Pancreas (tissue), 10 donors: ENCODE results near the gene TTC3. TPM values are rescaled to one million over a fixed set of nuclear protein-coding genes. Genes with fewer than 3 reads are reported as not detected.
"Not testable (repeated sequence)": the region's sequence is repeated elsewhere in the genome, so short reads cannot be mapped to it uniquely, and the experiment has no call there.

Source experiments
- ATAC-seq, 4 donors: fragments of 200-7000 bp; cut with Tn5 transposase; one replicate each; pipeline versions ENCODE4 v1.8.0 to v1.9.1; 2020; ENCODE audit warnings: mild to moderate bottlenecking in 4 of 4, moderate library complexity in 4 of 4
- DNase-seq, 6 donors: peaks; one replicate each; pipeline ENCODE4 v3.0.0-alpha.2; 2020
- FAIRE-seq: peaks from 2 replicates; lab custom pipeline; 2012; peaks lifted over from hg19 to GRCh38; lab: Jason Lieb, UNC
- H3K27ac ChIP-seq, 4 donors: fragments of 200-600 bp; sonication (generic); 1 replicate in 3 of 4; 2 replicates in 1 of 4; pipeline versions ENCODE4 v1.5.0 to v1.8.0; 2020
- H3K27me3 ChIP-seq, 4 donors: fragments of 200-600 bp; one replicate each; pipeline ENCODE4 v1.8.0; 2021
- H3K36me3 ChIP-seq, 3 donors: fragments of 200-600 bp; sonication (generic) in 1 of 3; one replicate each; pipeline versions ENCODE4 v1.5.0 to v1.8.0; 2020 to 2021
- H3K4me1 ChIP-seq, 3 donors: fragments of 200-600 bp; one replicate each; pipeline ENCODE4 v1.8.0; 2021
- H3K4me3 ChIP-seq, 4 donors: fragments of 200-600 bp; sonication (generic) in 2 of 4; one replicate each; pipeline versions ENCODE4 v1.5.0 to v1.8.0; 2020 to 2021
- H3K9me3 ChIP-seq, 4 donors: fragments of 200-600 bp; one replicate each; pipeline ENCODE4 v1.8.0; 2021
- WGBS, 2 donors: extraction: QIAGEN DNeasy Blood & Tissue Kit; methylation state at CpG; one replicate each; pipeline ENCODE4 v1.1.7; 2013; 5-methylcytosine and 5-hydroxymethylcytosine counted together
- intact Hi-C, 3 donors: fragments of 100-400 bp; cut with DNase I; formaldehyde crosslinking; loops; one replicate each; pipeline versions ENCODE4 v1.11.1 to v1.14.2; 2022
- polyA plus RNA-seq, 2 donors: library from polyadenylated mRNA; stranded (reverse); fragments of 200-250 nt; gene quantifications; one replicate each; pipeline ENCODE4 v1.2.3, GENCODE V29; 2013
- total RNA-seq, 6 donors: library from RNA; stranded (reverse); fragmentation: NEBNext Ultra II Directional in 4 of 6; extraction: Animal tissue kit (Norgen Biotek cat#: 25700) in 4 of 6; gene quantifications; one replicate each; pipeline versions ENCODE4 v1.2.1 to v1.2.4, GENCODE V29; 2021 to 2023
- TF ChIP-seq, protein P1 (sequence below), 4 donors: fragments of 200-600 bp; sonication (generic) in 3 of 4; IDR thresholded peaks; one replicate each; pipeline versions ENCODE4 v1.5.0 to v1.8.0; 2021; ENCODE audit warnings: antibody characterized with exemption in 4 of 4
- donor health status: healthy with polysubstance abuse.
- donor health status: DM: no; HTN: no; CAD: no; lungs with moderate emphysema.
- donor health status: DM: no; HTN: no; CAD: no.
- donor health status: control.
- donor health status: control.
- donor health status: Bipolar disorder and iron deficiency.
- donor health status: DM: yes; HTN: yes; CAD: no.
- donor health status: DM: no; HTN: no; CAD: no.
- donor health status: DM: no; HTN: no; CAD: no.
- donor health status: DM: yes; HTN: yes; CAD: no.

TTC3 gene
- total and polyA plus RNA-seq, 8 donors, result 24.6 to 103 (median 62.8) TPM

DNA sequence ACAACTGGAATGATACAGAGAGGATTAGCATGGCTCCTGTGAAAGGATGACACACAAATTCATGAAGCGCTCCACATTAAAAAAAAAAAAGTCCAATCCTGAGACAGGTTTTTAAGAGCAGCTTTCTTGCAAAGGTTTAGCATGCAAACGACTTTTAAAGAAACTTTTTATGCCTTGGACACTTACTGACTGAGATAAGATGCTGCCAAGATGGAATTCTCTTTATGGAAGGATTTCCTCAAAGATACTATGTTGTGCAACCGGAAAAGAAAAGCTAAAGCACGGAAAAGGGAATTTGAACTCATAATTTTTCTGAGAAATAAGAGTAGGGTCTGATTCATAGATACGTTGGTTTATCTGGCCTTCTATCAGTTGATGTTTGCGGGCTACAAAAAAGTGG lies 27.5 kb upstream of the TTC3 start:
- Histone ChIP-seq H3K27ac (no peak overlapping the region), H3K27me3 (no peaks in the 10 kb centered on the region), H3K9me3 (no peaks in the 10 kb centered on the region), H3K4me1 (no peaks in the 10 kb centered on the region), H3K36me3 (no peaks in the 10 kb centered on the region), H3K4me3 (no peak overlapping the region)
- TF ChIP-seq, protein P1, sequence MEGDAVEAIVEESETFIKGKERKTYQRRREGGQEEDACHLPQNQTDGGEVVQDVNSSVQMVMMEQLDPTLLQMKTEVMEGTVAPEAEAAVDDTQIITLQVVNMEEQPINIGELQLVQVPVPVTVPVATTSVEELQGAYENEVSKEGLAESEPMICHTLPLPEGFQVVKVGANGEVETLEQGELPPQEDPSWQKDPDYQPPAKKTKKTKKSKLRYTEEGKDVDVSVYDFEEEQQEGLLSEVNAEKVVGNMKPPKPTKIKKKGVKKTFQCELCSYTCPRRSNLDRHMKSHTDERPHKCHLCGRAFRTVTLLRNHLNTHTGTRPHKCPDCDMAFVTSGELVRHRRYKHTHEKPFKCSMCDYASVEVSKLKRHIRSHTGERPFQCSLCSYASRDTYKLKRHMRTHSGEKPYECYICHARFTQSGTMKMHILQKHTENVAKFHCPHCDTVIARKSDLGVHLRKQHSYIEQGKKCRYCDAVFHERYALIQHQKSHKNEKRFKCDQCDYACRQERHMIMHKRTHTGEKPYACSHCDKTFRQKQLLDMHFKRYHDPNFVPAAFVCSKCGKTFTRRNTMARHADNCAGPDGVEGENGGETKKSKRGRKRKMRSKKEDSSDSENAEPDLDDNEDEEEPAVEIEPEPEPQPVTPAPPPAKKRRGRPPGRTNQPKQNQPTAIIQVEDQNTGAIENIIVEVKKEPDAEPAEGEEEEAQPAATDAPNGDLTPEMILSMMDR (IDR thresholded peaks at IDR 0.05), result no peak
- no peak for FAIRE-seq
- DNase-seq, result no peak
- 75 to 77% methylated on average over 6 of the region's 6 CpGs for WGBS, 2 donors
- ATAC-seq, result no peak
- intact Hi-C loops, result no loop called here

DNA sequence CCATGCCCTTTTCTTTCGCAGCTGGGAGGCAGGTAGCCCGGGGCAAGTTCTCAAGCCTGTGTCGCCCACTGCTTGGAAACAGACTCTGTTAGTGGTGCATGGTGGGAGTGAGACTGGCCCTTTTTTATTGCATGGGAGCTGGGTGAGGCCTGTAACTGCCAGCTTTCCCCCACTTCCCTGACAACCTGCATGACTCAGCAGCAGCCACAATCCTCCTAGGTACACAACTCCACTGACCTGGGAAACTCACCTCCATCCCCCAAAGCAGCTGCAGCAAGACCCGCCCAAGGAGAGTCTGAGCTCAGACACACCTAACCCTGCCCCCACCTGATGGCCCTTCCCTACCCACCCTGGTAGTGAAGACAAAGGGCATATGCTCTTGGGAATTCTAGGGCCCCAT lies 26.0 kb upstream of the TTC3 start:
- 87 to 91% methylated on average over 4 of the region's 4 CpGs for WGBS, 2 donors
- DNase-seq (no peak), FAIRE-seq (no peak), ATAC-seq (no peak)
- intact Hi-C loops, result no loop called here
- no peaks in the 10 kb centered on the region for H3K9me3 ChIP-seq
- H3K4me3 ChIP-seq, result no peak overlapping the region
- TF ChIP-seq, protein P1 (IDR thresholded peaks at IDR 0.05), result no peak
- H3K4me1 ChIP-seq, result no peaks in the 10 kb centered on the region
- H3K36me3 ChIP-seq, result no peaks in the 10 kb centered on the region
- H3K27ac ChIP-seq, result no peak overlapping the region
- no peaks in the 10 kb centered on the region for H3K27me3 ChIP-seq

DNA sequence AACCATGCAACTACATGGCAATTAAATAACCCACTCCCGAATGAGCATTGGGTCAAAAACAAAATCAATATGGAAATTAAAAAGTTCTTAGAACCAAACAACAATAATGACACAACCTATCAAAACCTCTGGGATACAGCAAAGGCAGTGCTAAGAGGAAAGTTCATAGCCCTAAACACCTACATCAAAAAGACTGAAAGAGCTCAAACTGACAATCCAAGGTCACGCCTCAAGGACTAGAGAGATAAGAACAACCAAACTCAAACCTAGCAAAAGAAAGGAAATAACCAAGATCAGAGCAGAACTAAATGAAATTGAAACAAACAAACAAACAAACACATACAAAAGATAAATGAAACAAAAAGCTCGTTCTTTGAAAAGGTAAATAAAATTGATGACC lies 23.3 kb upstream of the TTC3 start:
- H3K4me3 ChIP-seq, H3K9me3 ChIP-seq, FAIRE-seq, H3K27ac ChIP-seq, intact Hi-C loops, H3K36me3 ChIP-seq, H3K27me3 ChIP-seq, DNase-seq, ATAC-seq, H3K4me1 ChIP-seq: not testable (repeated sequence)
- WGBS, 2 donors, result 45 to 75% methylated on average over 3 of the region's 3 CpGs

DNA sequence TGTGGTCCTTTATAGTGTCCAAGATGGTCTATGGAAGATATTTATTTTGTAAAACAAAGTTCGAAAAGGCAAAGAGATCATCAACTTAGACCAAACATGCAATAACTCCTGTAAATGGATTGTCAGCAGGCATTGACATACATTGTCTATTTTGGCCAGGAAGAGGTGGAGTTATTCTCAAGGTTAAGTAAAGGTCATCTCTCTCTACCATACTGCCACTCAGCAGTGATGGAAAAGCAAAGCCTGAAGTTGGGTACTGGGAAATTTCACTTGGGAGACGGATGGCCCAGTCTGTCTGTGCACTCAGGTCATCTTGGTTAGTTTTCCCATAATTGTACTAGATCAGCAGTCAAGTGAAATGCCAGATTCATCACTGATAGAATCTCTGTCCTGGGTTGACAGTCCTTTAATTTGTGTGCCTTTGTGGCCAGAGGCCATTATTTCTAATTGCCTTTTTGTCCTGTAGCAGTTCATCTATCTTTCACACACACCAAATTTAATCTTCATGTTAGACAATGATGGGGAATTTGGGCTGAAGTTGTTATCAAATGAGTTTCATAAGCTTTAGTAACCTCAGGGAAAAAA lies 17.7 kb upstream of the TTC3 start:
- DNase-seq (no peak), ATAC-seq (no peak), FAIRE-seq (no peak)
- Histone ChIP-seq H3K27me3 (no peaks in the 10 kb centered on the region), H3K4me3 (no peak overlapping the region), H3K4me1 (no peaks in the 10 kb centered on the region), H3K9me3 (no peaks in the 10 kb centered on the region), H3K27ac (no peak overlapping the region), H3K36me3 (no peaks in the 10 kb centered on the region)
- TF ChIP-seq, protein P1 (IDR thresholded peaks at IDR 0.05), result no peak
- intact Hi-C loops, result no loop called here
- WGBS, 2 donors, result 75 to 76% methylated on average over 2 of the region's 2 CpGs

DNA sequence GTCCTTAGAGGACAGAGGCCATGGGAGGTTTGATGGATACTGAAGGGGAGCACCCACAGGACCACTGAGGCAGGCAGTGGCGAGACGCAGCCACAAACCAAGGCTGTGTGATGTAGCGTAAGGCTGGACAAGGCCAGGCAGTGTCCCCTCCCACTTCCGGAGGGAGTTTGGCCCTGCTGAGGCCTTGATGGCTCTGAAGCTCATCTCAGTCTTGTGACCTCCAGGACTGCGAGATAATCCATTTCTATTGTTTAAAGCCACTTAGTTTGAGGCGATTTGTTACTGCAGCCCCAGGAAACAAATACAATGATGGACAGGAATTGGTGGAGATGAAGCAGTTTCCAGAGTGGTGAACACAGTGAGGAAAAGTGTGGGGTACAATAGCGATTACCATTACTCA lies 15.4 kb upstream of the TTC3 start:
- H3K27me3 ChIP-seq, result no peaks in the 10 kb centered on the region
- no peak overlapping the region for H3K4me3 ChIP-seq
- ATAC-seq (no peak), FAIRE-seq (no peak), DNase-seq (no peak)
- WGBS, 2 donors, result 87 to 94% methylated on average over 7 of the region's 7 CpGs
- H3K27ac ChIP-seq, result no peak overlapping the region
- H3K36me3 ChIP-seq, result no peaks in the 10 kb centered on the region
- no peaks in the 10 kb centered on the region for H3K4me1 ChIP-seq
- intact Hi-C loops, result no loop called here
- TF ChIP-seq, protein P1 (IDR thresholded peaks at IDR 0.05), result no peak
- no peaks in the 10 kb centered on the region for H3K9me3 ChIP-seq
